CD14-positive monocyte (primary cell): ENCODE measurements around the gene CEP20. TPM values are rescaled to one million over a fixed set of nuclear protein-coding genes. Genes with fewer than 3 reads are reported as not detected.
"Not testable (repeated sequence)": the region's sequence is repeated elsewhere in the genome, so short reads cannot be mapped to it uniquely, and the experiment has no call there.

Experiments used
- DNase-seq, 3 donors: peaks; one replicate each; pipeline ENCODE4 v3.0.0-alpha.2; 2011 to 2022
- H2AFZ ChIP-seq: 2 replicates; pipeline ENCODE4 v1.6.0; 2012; ENCODE audit warnings: mild to moderate bottlenecking, low read depth, low read length, inconsistent platforms; ENCODE audit not compliant: insufficient read depth, poor library complexity, severe bottlenecking
- H3K27ac ChIP-seq, 2 donors: 1 replicate in 1 of 2; 2 replicates in 1 of 2; pipeline ENCODE4 v1.5.1; 2012 to 2013; ENCODE audit warnings: low read length in 2 of 2, control low read depth in 1 of 2, inconsistent platforms in 1 of 2, low read depth in 1 of 2, mild to moderate bottlenecking in 1 of 2
- H3K27me3 ChIP-seq, 2 donors: one replicate each; pipeline versions ENCODE4 v1.6.0 to v1.6.1; 2011 to 2013; ENCODE audit warnings: low read length in 2 of 2; ENCODE audit not compliant: control insufficient read depth in 2 of 2, insufficient read depth in 2 of 2
- H3K36me3 ChIP-seq, 2 donors: replicated peaks in 1 of 2; 1 replicate in 1 of 2; 2 replicates in 1 of 2; pipeline versions ENCODE4 v1.5.1 to v1.6.1; 2012 to 2013; ENCODE audit warnings: low read length in 2 of 2, control low read depth in 1 of 2, inconsistent platforms in 1 of 2, mild to moderate bottlenecking in 1 of 2; ENCODE audit not compliant: insufficient read depth in 2 of 2, control insufficient read depth in 1 of 2
- H3K4me1 ChIP-seq, 2 donors: 1 replicate in 1 of 2; 2 replicates in 1 of 2; pipeline versions ENCODE4 v1.5.1 to v1.6.1; 2012 to 2013; ENCODE audit warnings: low read length in 2 of 2, control low read depth in 1 of 2, inconsistent platforms in 1 of 2, mild to moderate bottlenecking in 1 of 2, moderate library complexity in 1 of 2; ENCODE audit not compliant: insufficient read depth in 2 of 2, control insufficient read depth in 1 of 2
- H3K4me2 ChIP-seq: replicated peaks from 2 replicates; pipeline ENCODE3; 2012; ENCODE audit warnings: low read length, moderate library complexity, mild to moderate bottlenecking; ENCODE audit not compliant: poor library complexity, severe bottlenecking; ENCODE audit errors: extremely low read depth
- H3K4me3 ChIP-seq, 3 experiments: fragments of 200-600 bp in 1 of 3; sonication (generic) in 1 of 3; replicated peaks in 1 of 3; 1 replicate in 2 of 3; 2 replicates in 1 of 3; pipeline ENCODE4 v1.5.1; 2011 to 2013; ENCODE audit warnings: low read length in 3 of 3, mild to moderate bottlenecking in 3 of 3, control low read depth in 2 of 3, low read depth in 2 of 3, inconsistent platforms in 1 of 3, moderate library complexity in 1 of 3
- H3K79me2 ChIP-seq: 2 replicates; pipeline ENCODE4 v1.6.0; 2012; ENCODE audit warnings: mild to moderate bottlenecking, control low read depth, inconsistent platforms, low read length, moderate library complexity; ENCODE audit not compliant: insufficient read depth
- H3K9ac ChIP-seq: 2 replicates; pipeline ENCODE4 v1.6.0; 2017; ENCODE audit warnings: low read length, mild to moderate bottlenecking; ENCODE audit not compliant: insufficient read depth, poor library complexity, severe bottlenecking
- H3K9me3 ChIP-seq, 2 donors: replicated peaks in 1 of 2; 1 replicate in 1 of 2; 2 replicates in 1 of 2; pipeline versions ENCODE4 v1.5.1 to v1.6.1; 2012 to 2013; ENCODE audit warnings: low read length in 2 of 2, control low read depth in 1 of 2; ENCODE audit not compliant: control insufficient read depth in 1 of 2, insufficient read depth in 1 of 2
- H4K20me1 ChIP-seq: 2 replicates; pipeline ENCODE4 v1.6.0; 2012; ENCODE audit warnings: mild to moderate bottlenecking, low read length, control low read depth, moderate library complexity; ENCODE audit not compliant: insufficient read depth
- H3K27ac Mint-ChIP-seq, 7 donors: one replicate each; pipeline ENCODE4 v1.8.0; 2020; ENCODE audit warnings: mild to moderate bottlenecking in 7 of 7, mixed read lengths in 7 of 7, moderate library complexity in 6 of 7, inconsistent platforms in 2 of 7
- H3K27me3 Mint-ChIP-seq, 3 donors: one replicate each; pipeline ENCODE4 v1.8.0; 2021 to 2022; ENCODE audit warnings: low read depth in 3 of 3, mild to moderate bottlenecking in 3 of 3, mixed read lengths in 3 of 3, moderate library complexity in 3 of 3, inconsistent platforms in 1 of 3
- H3K36me3 Mint-ChIP-seq, 2 donors: one replicate each; pipeline ENCODE4 v1.8.0; 2020; ENCODE audit warnings: mixed read lengths in 2 of 2, inconsistent platforms in 1 of 2, mild to moderate bottlenecking in 1 of 2
- H3K4me1 Mint-ChIP-seq: one replicate; pipeline ENCODE4 v1.8.0; 2020; ENCODE audit warnings: mild to moderate bottlenecking, mixed read lengths
- H3K4me3 Mint-ChIP-seq, 2 donors: one replicate each; pipeline ENCODE4 v1.8.0; 2020; ENCODE audit warnings: mild to moderate bottlenecking in 2 of 2, mixed read lengths in 2 of 2, moderate library complexity in 1 of 2
- H3K9me3 Mint-ChIP-seq, 7 donors: one replicate each; pipeline ENCODE4 v1.8.0; 2020 to 2022; ENCODE audit warnings: mixed read lengths in 7 of 7, mild to moderate bottlenecking in 6 of 7, moderate library complexity in 6 of 7, inconsistent platforms in 2 of 7
- CTCF ChIP-seq: fragments of 200-600 bp; IDR thresholded peaks from one replicate; pipeline ENCODE4 v1.8.0; 2022; ENCODE audit warnings: antibody characterized with exemption, mild to moderate bottlenecking
- WGBS: methylation state at CpG from one replicate; pipeline ENCODE4 v1.1.5; 2013; ENCODE audit warnings: missing lambda C conversion rate; ENCODE audit not compliant: insufficient coverage; 5-methylcytosine and 5-hydroxymethylcytosine counted together
- intact Hi-C, 2 donors: fragments of 100-400 bp; cut with micrococcal nuclease; formaldehyde crosslinking; loops; one replicate each; pipeline versions ENCODE4 v1.15.0 to v1.15.1; 2023
- polyA plus RNA-seq, 3 donors: library from polyadenylated mRNA; depleted of rRNA in 1 of 3; unstranded in 2 of 3; stranded (reverse) in 1 of 3; fragments of 300-500 nt in 2 of 3; fragments of >200 nt in 1 of 3; fragmentation: Illumina TruSeq in 2 of 3; gene quantifications; 1 replicate in 2 of 3; 2 replicates in 1 of 3; pipeline ENCODE4 v1.2.3, GENCODE V29; 2012 to 2021

The CEP20 gene
- polyA plus RNA-seq, 3 donors, result 11.6 to 27.3 (median 24.7) TPM

DNA sequence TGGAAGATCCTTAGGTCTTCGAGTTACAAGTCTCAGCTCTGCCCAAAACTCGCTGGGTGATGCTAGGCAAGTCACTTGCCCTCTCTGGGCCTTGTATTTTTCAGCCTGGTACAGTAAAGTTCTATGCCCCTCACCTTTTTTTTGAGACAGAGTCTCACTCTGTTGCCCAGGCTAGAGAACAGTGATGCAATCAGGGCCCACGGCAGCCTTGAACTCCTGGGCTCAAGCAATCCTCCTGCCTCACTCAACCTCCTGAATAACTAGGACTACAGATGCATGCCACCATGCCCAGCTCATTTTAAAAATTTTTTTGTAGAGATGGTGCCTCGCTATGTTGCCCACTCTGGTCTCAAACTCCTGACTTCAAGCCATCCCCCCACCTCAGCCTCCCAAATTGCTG, 35.4 kb downstream of the CEP20 start:
- H2AFZ ChIP-seq, result no peak overlapping the region
- intact Hi-C loops, result no loop called here
- no peak overlapping the region for H3K27ac ChIP-seq
- H3K4me3 ChIP-seq, result no peak overlapping the region
- 86% methylated on average over 3 of the region's 4 CpGs for WGBS
- Mint-ChIP-seq H3K4me1 (peaks cover 11% of the 10 kb centered on the region), H3K27me3 (peaks cover 42 to 46% (median 44%) of the 10 kb centered on the region in 3 donors), H3K4me3 (no peak overlapping the region), H3K27ac (no peak overlapping the region), H3K36me3 (peaks cover 0 to 5% of the 10 kb centered on the region in 2 donors), H3K9me3 (peaks cover 0 to 7% (median 4%) of the 10 kb centered on the region in 7 donors)
- H3K27me3 ChIP-seq, result peaks cover 32 to 37% of the 10 kb centered on the region in 2 donors
- no peaks in the 10 kb centered on the region for H4K20me1 ChIP-seq
- no peak for DNase-seq
- no peaks in the 10 kb centered on the region for H3K79me2 ChIP-seq
- no peak overlapping the region for H3K4me2 ChIP-seq
- peaks cover 0 to 5% of the 10 kb centered on the region in 2 donors for H3K9me3 ChIP-seq
- TF ChIP-seq CTCF, result no peak
- H3K4me1 ChIP-seq, result peaks cover 13 to 14% of the 10 kb centered on the region in 2 donors
- no peaks in the 10 kb centered on the region for H3K36me3 ChIP-seq
- no peak overlapping the region for H3K9ac ChIP-seq

- H3K4me3 ChIP-seq, H3K36me3 ChIP-seq, intact Hi-C loops, H3K9me3 ChIP-seq, H3K4me3 Mint-ChIP-seq, H3K36me3 Mint-ChIP-seq, H3K79me2 ChIP-seq, H2AFZ ChIP-seq, H3K27ac Mint-ChIP-seq, H3K4me1 ChIP-seq, H3K4me2 ChIP-seq, DNase-seq, H3K9me3 Mint-ChIP-seq, H3K27ac ChIP-seq, H4K20me1 ChIP-seq, H3K9ac ChIP-seq, H3K4me1 Mint-ChIP-seq: not testable (repeated sequence)
- WGBS, result 100% methylated on average over 1 of the region's 6 CpGs
- H3K27me3 ChIP-seq, result peaks cover 8 to 13% of the 10 kb centered on the region in 2 donors
- peaks cover 19 to 25% (median 21%) of the 10 kb centered on the region in 3 donors for H3K27me3 Mint-ChIP-seq
Measured at GRCh38 chr16:15850555-15850954, 37.8 kb downstream of the CEP20 start.
